T-helper 17 cell (primary cell): ENCODE measurements around the gene EGFR. TPM values are rescaled to one million over a fixed set of nuclear protein-coding genes. Genes with fewer than 3 reads are reported as not detected.

Experiments
- ATAC-seq: fragments of 150-1000 bp; cut with Tn5 transposase; 2 replicates; pipeline ENCODE4 v1.10.0; 2021; ENCODE audit warnings: mild to moderate bottlenecking, moderate library complexity
- DNase-seq, 3 donors: peaks; one replicate each; pipeline versions ENCODE4 v3.0.0 to v3.0.0-alpha.2; 2020 to 2021
- H3K9me3 ChIP-seq: one replicate; pipeline ENCODE4 v1.7.0; 2013; ENCODE audit warnings: low read length, mild to moderate bottlenecking; ENCODE audit not compliant: control insufficient read depth, poor library complexity, severe bottlenecking
- H3K27ac Mint-ChIP-seq: one replicate; pipeline ENCODE4 v1.8.0; 2022; ENCODE audit warnings: mild to moderate bottlenecking, moderate library complexity, mixed read lengths
- H3K27me3 Mint-ChIP-seq: one replicate; pipeline ENCODE4 v1.8.0; 2022; ENCODE audit warnings: mixed read lengths
- H3K36me3 Mint-ChIP-seq: one replicate; pipeline ENCODE4 v1.8.0; 2022; ENCODE audit warnings: low read depth, mixed read lengths
- H3K4me1 Mint-ChIP-seq: one replicate; pipeline ENCODE4 v1.8.0; 2022; ENCODE audit warnings: mild to moderate bottlenecking, mixed read lengths
- H3K4me3 Mint-ChIP-seq: one replicate; pipeline ENCODE4 v1.8.0; 2022; ENCODE audit warnings: mild to moderate bottlenecking, moderate library complexity, mixed read lengths
- total RNA-seq, 4 donors: library from RNA in 2 of 4; stranded (reverse) in 2 of 4; gene quantifications; one replicate each; pipeline ENCODE4 v1.2.3 and lab custom pipeline; 2022 to 2026

The EGFR gene
- total RNA-seq, 2 donors from 2014 or later = not detected

DNA sequence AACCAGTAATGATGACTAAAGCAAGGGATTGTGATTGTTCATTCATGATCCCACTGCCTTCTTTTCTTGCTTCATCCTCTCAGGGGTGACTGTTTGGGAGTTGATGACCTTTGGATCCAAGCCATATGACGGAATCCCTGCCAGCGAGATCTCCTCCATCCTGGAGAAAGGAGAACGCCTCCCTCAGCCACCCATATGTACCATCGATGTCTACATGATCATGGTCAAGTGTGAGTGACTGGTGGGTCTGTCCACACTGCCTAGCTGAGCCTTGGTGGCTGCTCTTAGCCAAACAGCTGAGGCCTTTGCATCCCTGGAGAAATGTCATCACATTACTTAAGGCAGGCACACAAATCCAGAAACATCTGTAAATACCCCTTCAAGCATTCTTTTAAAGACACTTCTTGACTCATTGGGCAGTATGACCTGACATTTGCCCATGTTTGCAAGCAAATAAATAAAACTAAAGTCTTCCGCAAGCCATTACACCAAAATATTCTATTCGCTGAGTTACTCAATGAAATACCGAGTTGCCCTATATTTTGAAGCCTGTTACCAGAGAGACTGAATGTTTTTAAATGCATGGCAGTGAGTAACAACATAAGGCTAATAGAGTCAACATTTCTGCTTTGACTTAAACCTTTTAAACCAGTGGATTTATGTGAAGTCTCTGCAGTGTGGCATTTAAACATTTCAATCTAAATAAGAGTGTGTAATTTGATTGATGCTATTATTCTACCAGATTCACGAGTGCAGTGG, 180.0 kb downstream of the EGFR start:
- DNase-seq (no peak), ATAC-seq (no peak)
- Mint-ChIP-seq H3K4me1 (no peaks in the 10 kb centered on the region), H3K27ac (no peak overlapping the region), H3K36me3 (no peaks in the 10 kb centered on the region), H3K4me3 (no peak overlapping the region), H3K27me3 (peaks cover 30% of the 10 kb centered on the region)
- no peaks in the 10 kb centered on the region for H3K9me3 ChIP-seq

DNA sequence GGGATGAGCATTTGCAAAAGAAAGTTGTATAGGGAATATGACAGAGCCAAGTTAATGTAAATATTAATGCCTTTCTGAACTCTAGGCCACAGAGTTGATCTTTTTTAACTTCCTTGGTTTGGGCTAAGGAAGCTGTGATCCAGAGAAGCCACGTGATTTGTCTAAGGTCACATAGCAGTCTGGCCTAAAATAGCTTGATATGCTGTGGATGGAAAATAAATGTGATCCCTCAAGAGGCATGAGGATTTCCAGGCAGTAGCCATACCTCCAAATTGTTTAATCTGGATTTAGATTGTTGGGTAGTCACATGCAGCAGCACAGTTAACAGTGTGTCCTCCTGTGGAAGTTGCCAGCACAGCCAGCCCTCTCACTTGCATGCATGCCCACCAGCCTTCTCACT, 180.6 kb downstream of the EGFR start:
- no peak overlapping the region for H3K4me3 Mint-ChIP-seq
- no peaks in the 10 kb centered on the region for H3K36me3 Mint-ChIP-seq

GRCh38 chr7:55200441-55200840, 181.6 kb downstream of the EGFR start:
- peaks cover 22% of the 10 kb centered on the region for H3K27me3 Mint-ChIP-seq
- no peak overlapping the region for H3K4me3 Mint-ChIP-seq
- H3K27ac Mint-ChIP-seq = no peak overlapping the region
- no peaks in the 10 kb centered on the region for H3K9me3 ChIP-seq
- no peaks in the 10 kb centered on the region for H3K4me1 Mint-ChIP-seq
- no peaks in the 10 kb centered on the region for H3K36me3 Mint-ChIP-seq
- ATAC-seq = no peak
- no peak for DNase-seq

More for the DNA sequence above, 180.6 kb downstream of the EGFR start:
- DNase-seq = no peak
- Mint-ChIP-seq H3K27me3 (peaks cover 28% of the 10 kb centered on the region), H3K27ac (no peak overlapping the region), H3K4me1 (no peaks in the 10 kb centered on the region)
- no peaks in the 10 kb centered on the region for H3K9me3 ChIP-seq
- ATAC-seq = no peak

- H3K4me3 Mint-ChIP-seq = no peak overlapping the region
- no peaks in the 10 kb centered on the region for H3K4me1 Mint-ChIP-seq
- H3K36me3 Mint-ChIP-seq = no peaks in the 10 kb centered on the region
- DNase-seq (no peak), ATAC-seq (no peak)
- H3K27ac Mint-ChIP-seq = no peak overlapping the region
- H3K27me3 Mint-ChIP-seq = peaks cover 16% of the 10 kb centered on the region
- no peaks in the 10 kb centered on the region for H3K9me3 ChIP-seq
Observed at GRCh38 chr7:55202150-55202913, 183.5 kb downstream of the EGFR start.

GRCh38 chr7:55203300-55203699, 184.5 kb downstream of the EGFR start:
- no peaks in the 10 kb centered on the region for H3K4me1 Mint-ChIP-seq
- H3K36me3 Mint-ChIP-seq = no peaks in the 10 kb centered on the region
- H3K27me3 Mint-ChIP-seq = peaks cover 16% of the 10 kb centered on the region
- DNase-seq (no peak), ATAC-seq (no peak)
- H3K9me3 ChIP-seq = no peaks in the 10 kb centered on the region
- H3K4me3 Mint-ChIP-seq = no peak overlapping the region
- no peak overlapping the region for H3K27ac Mint-ChIP-seq

DNA sequence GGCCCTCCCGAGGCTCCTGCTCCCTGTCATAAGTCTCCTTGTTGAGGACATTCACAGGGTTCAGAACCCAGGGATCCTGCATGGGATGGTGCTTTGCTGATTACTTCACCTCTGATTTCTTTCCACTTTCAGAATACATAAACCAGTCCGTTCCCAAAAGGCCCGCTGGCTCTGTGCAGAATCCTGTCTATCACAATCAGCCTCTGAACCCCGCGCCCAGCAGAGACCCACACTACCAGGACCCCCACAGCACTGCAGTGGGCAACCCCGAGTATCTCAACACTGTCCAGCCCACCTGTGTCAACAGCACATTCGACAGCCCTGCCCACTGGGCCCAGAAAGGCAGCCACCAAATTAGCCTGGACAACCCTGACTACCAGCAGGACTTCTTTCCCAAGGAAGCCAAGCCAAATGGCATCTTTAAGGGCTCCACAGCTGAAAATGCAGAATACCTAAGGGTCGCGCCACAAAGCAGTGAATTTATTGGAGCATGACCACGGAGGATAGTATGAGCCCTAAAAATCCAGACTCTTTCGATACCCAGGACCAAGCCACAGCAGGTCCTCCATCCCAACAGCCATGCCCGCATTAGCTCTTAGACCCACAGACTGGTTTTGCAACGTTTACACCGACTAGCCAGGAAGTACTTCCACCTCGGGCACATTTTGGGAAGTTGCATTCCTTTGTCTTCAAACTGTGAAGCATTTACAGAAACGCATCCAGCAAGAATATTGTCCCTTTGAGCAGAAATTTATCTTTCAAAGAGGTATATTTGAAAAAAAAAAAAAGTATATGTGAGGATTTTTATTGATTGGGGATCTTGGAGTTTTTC, 186.5 kb downstream of the EGFR start:
- Mint-ChIP-seq H3K4me3 (no peak overlapping the region), H3K27me3 (peaks cover 19% of the 10 kb centered on the region), H3K27ac (no peak overlapping the region), H3K4me1 (no peaks in the 10 kb centered on the region), H3K36me3 (no peaks in the 10 kb centered on the region)
- DNase-seq (no peak), ATAC-seq (no peak)
- no peaks in the 10 kb centered on the region for H3K9me3 ChIP-seq

- H3K36me3 Mint-ChIP-seq = no peaks in the 10 kb centered on the region
Observed at GRCh38 chr7:55206235-55207029, 187.6 kb downstream of the EGFR start.

DNA sequence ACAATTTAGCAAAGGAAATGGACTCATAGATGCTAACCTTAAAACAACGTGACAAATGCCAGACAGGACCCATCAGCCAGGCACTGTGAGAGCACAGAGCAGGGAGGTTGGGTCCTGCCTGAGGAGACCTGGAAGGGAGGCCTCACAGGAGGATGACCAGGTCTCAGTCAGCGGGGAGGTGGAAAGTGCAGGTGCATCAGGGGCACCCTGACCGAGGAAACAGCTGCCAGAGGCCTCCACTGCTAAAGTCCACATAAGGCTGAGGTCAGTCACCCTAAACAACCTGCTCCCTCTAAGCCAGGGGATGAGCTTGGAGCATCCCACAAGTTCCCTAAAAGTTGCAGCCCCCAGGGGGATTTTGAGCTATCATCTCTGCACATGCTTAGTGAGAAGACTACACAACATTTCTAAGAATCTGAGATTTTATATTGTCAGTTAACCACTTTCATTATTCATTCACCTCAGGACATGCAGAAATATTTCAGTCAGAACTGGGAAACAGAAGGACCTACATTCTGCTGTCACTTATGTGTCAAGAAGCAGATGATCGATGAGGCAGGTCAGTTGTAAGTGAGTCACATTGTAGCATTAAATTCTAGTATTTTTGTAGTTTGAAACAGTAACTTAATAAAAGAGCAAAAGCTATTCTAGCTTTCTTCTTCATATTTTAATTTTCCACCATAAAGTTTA, 188.8 kb downstream of the EGFR start:
- no peaks in the 10 kb centered on the region for H3K9me3 ChIP-seq
- ATAC-seq (no peak), DNase-seq (no peak)
- Mint-ChIP-seq H3K27ac (no peak overlapping the region), H3K4me3 (no peak overlapping the region), H3K36me3 (no peaks in the 10 kb centered on the region), H3K4me1 (no peaks in the 10 kb centered on the region), H3K27me3 (peaks cover 22% of the 10 kb centered on the region)

More at GRCh38 chr7:55206235-55207029, 187.6 kb downstream of the EGFR start:
- DNase-seq (no peak), ATAC-seq (no peak)
- no peaks in the 10 kb centered on the region for H3K4me1 Mint-ChIP-seq
- H3K9me3 ChIP-seq = no peaks in the 10 kb centered on the region
- no peak overlapping the region for H3K27ac Mint-ChIP-seq
- H3K27me3 Mint-ChIP-seq = peaks cover 13% of the 10 kb centered on the region
- H3K4me3 Mint-ChIP-seq = no peak overlapping the region

DNA sequence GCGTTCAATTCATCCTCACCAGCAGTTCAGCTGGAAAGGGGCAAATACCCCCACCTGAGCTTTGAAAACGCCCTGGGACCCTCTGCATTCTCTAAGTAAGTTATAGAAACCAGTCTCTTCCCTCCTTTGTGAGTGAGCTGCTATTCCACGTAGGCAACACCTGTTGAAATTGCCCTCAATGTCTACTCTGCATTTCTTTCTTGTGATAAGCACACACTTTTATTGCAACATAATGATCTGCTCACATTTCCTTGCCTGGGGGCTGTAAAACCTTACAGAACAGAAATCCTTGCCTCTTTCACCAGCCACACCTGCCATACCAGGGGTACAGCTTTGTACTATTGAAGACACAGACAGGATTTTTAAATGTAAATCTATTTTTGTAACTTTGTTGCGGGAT, 190.5 kb downstream of the EGFR start:
- H3K27ac Mint-ChIP-seq = no peak overlapping the region
- no peaks in the 10 kb centered on the region for H3K36me3 Mint-ChIP-seq
- no peaks in the 10 kb centered on the region for H3K9me3 ChIP-seq
- no peak for DNase-seq
- peaks cover 38% of the 10 kb centered on the region for H3K27me3 Mint-ChIP-seq
- H3K4me1 Mint-ChIP-seq = no peaks in the 10 kb centered on the region
- no peak overlapping the region for H3K4me3 Mint-ChIP-seq
- ATAC-seq = no peak

DNA sequence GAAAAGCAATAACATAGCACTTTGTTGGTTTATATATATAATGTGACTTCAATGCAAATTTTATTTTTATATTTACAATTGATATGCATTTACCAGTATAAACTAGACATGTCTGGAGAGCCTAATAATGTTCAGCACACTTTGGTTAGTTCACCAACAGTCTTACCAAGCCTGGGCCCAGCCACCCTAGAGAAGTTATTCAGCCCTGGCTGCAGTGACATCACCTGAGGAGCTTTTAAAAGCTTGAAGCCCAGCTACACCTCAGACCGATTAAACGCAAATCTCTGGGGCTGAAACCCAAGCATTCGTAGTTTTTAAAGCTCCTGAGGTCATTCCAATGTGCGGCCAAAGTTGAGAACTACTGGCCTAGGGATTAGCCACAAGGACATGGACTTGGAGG, 191.4 kb downstream of the EGFR start:
- ATAC-seq (no peak), DNase-seq (no peak)
- no peaks in the 10 kb centered on the region for H3K36me3 Mint-ChIP-seq
- no peaks in the 10 kb centered on the region for H3K9me3 ChIP-seq
- no peak overlapping the region for H3K4me3 Mint-ChIP-seq
- peaks cover 45% of the 10 kb centered on the region for H3K27me3 Mint-ChIP-seq
- no peak overlapping the region for H3K27ac Mint-ChIP-seq
- no peaks in the 10 kb centered on the region for H3K4me1 Mint-ChIP-seq

DNA sequence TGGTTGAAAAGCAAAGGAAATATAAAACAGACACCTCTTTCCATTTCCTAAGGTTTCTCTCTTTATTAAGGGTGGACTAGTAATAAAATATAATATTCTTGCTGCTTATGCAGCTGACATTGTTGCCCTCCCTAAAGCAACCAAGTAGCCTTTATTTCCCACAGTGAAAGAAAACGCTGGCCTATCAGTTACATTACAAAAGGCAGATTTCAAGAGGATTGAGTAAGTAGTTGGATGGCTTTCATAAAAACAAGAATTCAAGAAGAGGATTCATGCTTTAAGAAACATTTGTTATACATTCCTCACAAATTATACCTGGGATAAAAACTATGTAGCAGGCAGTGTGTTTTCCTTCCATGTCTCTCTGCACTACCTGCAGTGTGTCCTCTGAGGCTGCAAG, 191.9 kb downstream of the EGFR start:
- H3K4me1 Mint-ChIP-seq = no peaks in the 10 kb centered on the region
- no peaks in the 10 kb centered on the region for H3K36me3 Mint-ChIP-seq
- no peaks in the 10 kb centered on the region for H3K9me3 ChIP-seq
- no peak overlapping the region for H3K4me3 Mint-ChIP-seq
- peaks cover 45% of the 10 kb centered on the region for H3K27me3 Mint-ChIP-seq
- H3K27ac Mint-ChIP-seq = no peak overlapping the region
- ATAC-seq (no peak), DNase-seq (no peak)

DNA sequence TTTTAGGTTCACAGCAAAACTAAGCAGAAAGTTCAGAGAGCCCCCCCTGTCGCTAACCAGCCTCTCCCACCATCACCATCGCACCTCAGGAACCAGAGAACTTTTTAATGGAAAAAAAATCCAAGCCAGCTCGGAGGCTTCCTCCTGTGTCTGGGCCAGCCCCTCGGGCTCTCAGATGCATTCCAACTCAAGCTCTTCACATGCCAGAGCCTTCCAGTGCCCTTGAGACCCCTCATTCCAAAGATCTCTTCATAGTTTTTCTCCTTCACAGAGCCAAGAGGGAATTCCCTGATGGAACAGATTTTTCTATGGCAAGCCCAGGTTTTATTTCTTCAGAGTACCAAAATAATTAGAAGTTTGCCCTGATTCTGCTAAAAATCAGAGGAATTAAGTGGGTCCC, 192.9 kb downstream of the EGFR start:
- no peak overlapping the region for H3K4me3 Mint-ChIP-seq

More for the DNA sequence above, 192.9 kb downstream of the EGFR start:
- DNase-seq = no peak
- H3K9me3 ChIP-seq = no peaks in the 10 kb centered on the region
- no peak for ATAC-seq
- Mint-ChIP-seq H3K27ac (no peak overlapping the region), H3K36me3 (no peaks in the 10 kb centered on the region), H3K4me1 (no peaks in the 10 kb centered on the region), H3K27me3 (peaks cover 41% of the 10 kb centered on the region)
